ENCODE measurements around the gene BICD1.

The BICD1 gene

GRCh38 chr12:32104572-32105355 is 1.9 kb upstream of the BICD1 start:
- no peak for DNase-seq

- DNase-seq: no peak
These were observed 596 bp upstream of the BICD1 start for GRCh38 chr12:32105986-32106516.

- DNase-seq: peak; percentile 24
These were observed 966 bp downstream of the BICD1 start for GRCh38 chr12:32107359-32108267.

GRCh38 chr12:32108787-32109186 is 2.1 kb downstream of the BICD1 start:
- no peak for DNase-seq

- no peak for DNase-seq
These were observed 3.8 kb downstream of the BICD1 start for GRCh38 chr12:32110417-32110816.

- DNase-seq: no peak
These were observed 4.3 kb downstream of the BICD1 start for GRCh38 chr12:32110942-32111341.

- DNase-seq: no peak
These were observed 8.9 kb downstream of the BICD1 start for GRCh38 chr12:32115404-32116104.

- DNase-seq: no peak
These were observed 10.2 kb downstream of the BICD1 start for GRCh38 chr12:32116897-32117296.

- no peak for DNase-seq
These were observed 10.7 kb downstream of the BICD1 start for GRCh38 chr12:32117316-32117715.

- DNase-seq: no peak
These were observed 12.2 kb downstream of the BICD1 start for GRCh38 chr12:32118806-32119205.

- DNase-seq: no peak
These were observed 13.8 kb downstream of the BICD1 start for GRCh38 chr12:32120419-32120818.

- no peak for DNase-seq
These were observed 18.0 kb downstream of the BICD1 start for GRCh38 chr12:32124637-32125036.

GRCh38 chr12:32125455-32126084 is 18.9 kb downstream of the BICD1 start:
- DNase-seq: no peak

GRCh38 chr12:32126720-32127119 is 20.1 kb downstream of the BICD1 start:
- DNase-seq: no peak

GRCh38 chr12:32131666-32132065 is 25.0 kb downstream of the BICD1 start:
- no peak for DNase-seq

- peak; percentile 28 for DNase-seq
These were observed 27.6 kb downstream of the BICD1 start for GRCh38 chr12:32134101-32134888.

- DNase-seq: no peak
These were observed 29.3 kb downstream of the BICD1 start for GRCh38 chr12:32135967-32136366.

GRCh38 chr12:32136404-32136803 is 29.8 kb downstream of the BICD1 start:
- no peak for DNase-seq

- DNase-seq: peak; percentile 26
These were observed 32.4 kb downstream of the BICD1 start for GRCh38 chr12:32139064-32139421.

- no peak for DNase-seq
These were observed 34.2 kb downstream of the BICD1 start for GRCh38 chr12:32140877-32141276.

- DNase-seq: no peak
These were observed 38.4 kb downstream of the BICD1 start for GRCh38 chr12:32145096-32145495.

Measured in CD4-positive, alpha-beta T cell treated with Interleukin-10 for 1 hour (primary cell).